NCI-H146 treated with DMSO at 0.1 percent for 48 hours (cell line): ENCODE measurements around the gene NOP53.
"Not testable (repeated sequence)": the region's sequence is repeated elsewhere in the genome, so short reads cannot be mapped to it uniquely, and the experiment has no call there.

Experiments used
- DNase-seq: peaks from one replicate; lab custom pipeline; 2025; ENCODE audit not compliant: unreplicated experiment; lab: John Stamatoyannopoulos, UW

The NOP53 gene

DNA sequence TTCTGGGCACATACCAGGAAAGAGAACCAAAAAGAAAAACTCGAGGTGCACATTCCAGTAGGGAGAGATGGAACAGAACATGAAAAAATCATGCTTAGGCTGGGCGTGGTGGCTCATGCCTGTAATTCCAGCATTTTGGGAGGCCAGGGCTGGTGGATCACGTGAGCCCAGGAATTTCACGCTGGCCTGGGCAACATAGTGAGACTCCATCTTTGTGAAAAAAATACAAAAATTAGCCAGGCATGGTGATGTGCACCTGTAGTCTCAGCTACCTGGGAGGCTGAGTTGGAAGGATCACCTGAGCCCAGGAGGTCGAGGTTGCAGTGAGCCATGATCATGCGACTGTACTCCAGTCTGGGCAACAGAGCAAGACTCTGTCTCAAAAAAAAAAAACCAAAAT is 25.9 kb downstream of the NOP53 start:
- DNase-seq, result not testable (repeated sequence)

DNA sequence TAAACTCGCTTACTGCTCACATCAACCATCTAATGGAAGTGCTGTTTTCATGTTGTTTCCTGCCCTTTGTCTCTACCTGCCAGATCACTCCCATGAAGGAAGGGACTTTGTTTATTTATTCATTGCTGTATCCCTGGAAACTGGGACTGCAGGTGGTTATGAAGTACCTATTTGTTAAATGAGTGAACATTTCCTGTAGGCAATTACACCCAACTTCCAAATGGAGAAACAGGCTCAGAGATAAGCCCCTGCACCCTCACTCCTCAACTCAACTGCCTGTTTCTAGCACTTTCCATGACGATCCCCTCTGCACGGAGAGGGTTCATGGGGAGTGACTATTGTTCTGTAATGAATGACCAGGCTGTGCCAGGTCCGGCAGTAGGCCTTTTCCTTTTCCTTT is 31.2 kb downstream of the NOP53 start:
- peak; percentile 95 for DNase-seq

DNA sequence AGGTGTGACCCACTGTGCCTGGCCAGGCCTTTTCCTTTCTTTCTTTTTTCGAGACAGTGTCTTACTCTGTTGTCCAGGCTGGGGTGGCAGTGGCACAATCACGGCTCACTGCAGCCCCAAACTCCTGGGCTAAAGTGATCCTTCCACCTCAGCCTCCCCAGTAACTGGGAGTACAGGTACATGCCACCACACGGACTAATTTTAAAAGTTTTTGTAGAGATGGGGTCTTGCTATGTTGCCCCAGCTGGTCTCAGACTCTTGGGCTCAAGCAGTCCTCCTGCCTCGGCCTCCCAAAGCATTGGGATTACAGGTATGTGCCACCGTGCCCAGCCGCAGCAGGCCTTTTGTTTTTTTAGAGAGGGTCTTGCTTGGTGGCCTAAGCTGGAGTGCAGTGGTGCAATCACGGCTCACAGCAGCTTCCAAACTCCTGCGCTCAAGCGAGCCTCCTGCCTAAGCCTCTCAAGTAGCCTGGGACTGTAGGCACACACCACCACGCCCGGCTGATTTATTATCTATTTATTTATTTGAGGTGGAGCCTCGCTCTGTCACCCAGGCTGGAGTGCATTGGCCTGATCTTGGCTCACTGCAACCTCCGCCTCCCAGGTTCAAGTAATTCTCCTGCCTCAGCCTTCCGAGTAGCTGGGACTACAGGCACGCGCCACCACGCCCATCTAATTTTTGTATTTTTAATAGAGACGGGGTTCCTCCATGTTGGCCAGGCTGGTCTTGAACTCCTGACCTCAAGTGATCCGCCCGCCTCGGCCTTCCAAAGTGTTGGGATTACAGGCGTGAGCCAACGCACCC is 32.1 kb downstream of the NOP53 start:
- not testable (repeated sequence) for DNase-seq

DNA sequence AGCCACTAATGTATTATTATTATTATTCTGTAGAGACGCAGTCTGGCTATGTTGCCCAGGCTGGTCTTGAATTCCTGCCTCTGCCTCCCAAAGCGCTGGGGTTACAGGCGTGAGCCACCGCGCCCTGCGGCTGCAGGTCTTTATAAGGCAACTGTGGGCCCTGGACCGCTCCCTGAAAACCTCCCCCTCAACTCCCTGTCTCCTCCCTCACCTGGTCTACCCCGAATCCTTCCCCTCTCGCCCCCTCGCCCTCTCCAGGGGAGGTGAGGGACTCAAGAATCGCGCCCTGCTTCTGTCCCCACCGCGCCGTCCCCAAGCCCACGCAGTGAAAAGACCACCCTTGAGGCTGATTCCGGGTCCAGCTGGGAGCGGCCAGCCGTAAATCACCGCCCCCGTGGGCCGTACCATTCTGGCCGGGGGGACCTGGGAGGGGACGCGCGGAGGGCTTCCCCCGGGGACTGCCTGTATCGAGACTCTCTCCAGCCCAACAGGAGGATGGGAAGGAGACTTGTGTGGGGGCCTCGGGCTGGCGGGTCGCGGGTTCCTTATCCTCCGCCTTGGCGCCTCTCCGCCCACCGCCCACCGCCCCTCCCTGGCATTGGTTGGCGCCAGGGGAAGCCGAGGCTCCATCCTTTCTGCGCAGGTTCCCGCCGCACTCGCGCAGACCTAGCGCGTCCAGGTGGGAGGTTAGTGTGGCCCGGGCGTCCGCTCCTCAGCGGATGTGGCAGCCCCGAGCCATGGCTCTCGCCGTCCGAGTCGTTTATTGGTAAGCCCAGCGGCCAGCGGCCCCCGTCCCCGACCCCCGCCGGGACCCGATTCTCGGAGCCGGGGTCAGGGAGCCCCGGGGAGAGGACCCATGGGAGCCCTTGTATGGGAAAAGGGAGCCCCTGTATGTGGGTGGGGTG is 33.0 kb downstream of the NOP53 start, which contains the start of gene SELENOW:
Gene SELENOW, plus strand, starts transcription at position 655 of the 905 bp plus-strand sequence. Its CDS starts 83 bp downstream, at position 738.
- DNase-seq, result peak; percentile 90

DNA sequence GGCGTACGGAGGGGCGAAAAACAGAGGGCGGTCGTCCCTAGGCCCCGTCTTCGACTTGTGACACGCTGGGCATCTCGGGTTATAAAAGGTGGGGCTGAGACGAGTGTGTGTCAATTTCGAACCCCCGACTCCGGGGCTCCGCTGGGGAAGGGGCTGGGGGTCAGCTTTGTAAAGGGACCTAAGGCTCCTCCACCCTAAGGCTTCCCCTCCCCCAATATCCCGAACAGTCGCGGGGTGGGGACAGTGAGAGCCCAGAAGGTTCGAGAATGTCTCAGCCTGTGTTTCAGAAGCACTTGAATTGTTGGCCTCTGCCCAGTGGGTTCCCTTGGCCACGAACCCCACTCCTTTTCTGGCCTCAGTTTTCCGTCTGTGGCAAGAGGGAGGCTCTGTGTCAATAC is 33.6 kb downstream of the NOP53 start:
- no peak for DNase-seq

DNA sequence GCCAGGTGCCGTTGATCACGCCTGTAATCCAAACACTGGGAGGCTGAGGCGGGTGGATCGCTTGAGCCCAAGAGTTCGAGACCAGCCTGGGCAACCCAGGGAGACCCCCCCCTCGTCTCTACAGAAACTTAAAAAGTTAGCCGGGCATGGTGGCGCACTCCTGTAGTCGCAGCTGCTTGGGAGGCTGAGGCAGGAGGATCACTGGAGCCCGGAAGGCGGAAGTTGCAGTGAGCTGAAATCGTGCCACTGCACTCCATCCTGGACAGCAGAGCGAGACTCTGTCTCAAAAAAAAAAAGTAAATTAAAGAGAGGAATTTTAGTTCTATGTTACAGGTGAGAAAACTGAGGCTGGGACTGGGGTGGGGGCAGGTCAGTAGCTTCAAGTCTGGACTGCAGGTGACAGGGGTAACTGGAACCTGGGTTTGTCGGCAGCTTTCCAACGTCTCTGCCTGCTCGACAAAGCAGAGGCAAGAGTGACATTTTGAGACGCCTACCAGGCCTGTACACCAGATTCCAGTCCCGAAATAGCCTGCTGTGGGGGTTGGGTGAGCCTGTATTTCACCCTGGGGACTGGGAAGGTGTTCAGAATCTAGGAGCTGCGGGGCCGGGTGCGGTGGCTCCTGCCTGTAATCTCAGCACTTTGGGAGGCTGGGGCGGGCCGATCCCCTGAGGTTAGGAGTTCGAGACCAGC is 34.3 kb downstream of the NOP53 start:
- no peak for DNase-seq

DNA sequence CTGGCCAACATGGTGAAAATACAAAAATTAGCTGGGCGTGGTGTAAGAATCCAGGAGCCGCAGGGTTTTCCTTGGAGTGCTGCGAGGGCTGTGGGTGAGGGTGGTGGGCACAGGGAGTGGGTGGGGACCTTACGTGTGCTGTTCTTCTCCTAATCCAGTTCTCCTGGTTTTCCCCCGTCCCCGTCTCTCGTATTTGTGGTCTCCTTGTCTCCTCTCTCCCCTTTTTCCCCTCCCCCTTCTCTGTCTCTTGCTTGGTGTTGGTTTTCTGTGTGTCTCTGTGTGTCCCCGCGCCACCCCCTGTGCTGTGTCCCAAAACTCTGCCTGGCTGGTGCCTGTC is 34.8 kb downstream of the NOP53 start:
- DNase-seq, result no peak

DNA sequence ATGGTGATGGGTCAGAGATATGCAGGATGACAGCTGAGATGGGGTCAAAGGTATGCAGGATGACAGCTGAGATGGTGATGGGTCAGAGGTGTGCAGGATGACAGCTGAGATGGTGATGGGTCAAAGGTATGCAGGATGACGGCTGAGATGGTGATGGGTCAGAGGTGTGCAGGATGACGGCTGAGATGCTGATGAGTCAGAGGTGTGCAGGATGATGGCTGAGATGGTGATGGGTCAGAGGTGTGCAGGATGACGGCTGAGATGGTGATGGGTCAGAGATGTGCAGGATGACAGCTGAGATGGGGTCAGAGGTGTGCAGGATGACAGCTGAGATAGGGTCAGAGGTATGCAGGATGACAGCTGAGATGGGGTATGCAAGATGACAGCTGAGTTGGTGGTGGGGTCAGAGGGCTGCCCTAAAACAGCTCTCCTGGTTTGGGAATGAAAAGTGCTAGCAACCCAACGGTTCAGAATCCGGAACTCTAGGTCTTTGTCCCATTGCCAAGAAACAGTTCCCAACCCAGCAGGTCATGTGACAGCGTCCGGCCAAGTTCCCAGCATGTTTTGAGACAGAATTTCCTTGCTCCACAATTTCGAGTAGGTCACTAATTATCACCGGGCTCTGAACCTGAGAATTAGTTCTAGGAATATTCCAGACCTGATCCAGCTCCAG is 36.4 kb downstream of the NOP53 start:
- no peak for DNase-seq

DNA sequence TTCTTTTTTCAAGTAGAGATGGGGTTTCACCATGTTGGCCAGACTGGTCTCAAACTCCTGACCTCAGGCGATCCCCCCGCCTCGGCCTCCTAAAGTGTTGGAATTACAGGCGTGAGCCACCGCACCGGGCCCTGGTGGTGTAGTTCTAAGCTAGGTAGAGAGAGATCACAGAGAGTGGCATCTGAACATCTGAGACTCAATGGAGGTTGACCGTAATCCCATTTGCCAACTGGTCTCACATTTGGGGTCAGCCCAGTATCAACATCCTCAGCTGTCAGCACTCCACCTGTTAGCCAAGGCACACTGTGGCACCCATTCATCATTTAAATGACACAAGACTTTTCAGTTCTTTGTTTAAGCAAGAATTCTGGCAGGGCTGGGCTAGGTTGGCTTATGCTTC is 41.2 kb downstream of the NOP53 start:
- DNase-seq, result no peak

DNA sequence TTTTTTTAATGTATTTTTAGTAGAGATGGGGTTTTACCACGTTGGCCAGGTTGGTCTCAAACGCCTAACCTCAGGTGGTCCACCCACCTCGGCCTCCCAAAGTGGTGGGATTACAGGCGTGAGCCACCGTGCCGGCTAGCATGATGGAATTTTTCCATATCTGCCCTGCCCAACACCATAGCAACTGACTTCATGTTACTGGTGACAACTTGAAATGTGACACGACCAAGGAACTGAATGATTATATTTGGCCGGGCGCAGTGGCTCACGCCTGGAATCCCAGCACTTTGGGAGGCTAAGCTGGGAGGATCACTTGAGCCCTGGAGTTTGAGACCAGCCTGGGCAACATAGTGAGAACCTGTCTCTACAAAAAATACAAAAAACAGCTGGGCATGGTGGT is 42.0 kb downstream of the NOP53 start:
- DNase-seq, result not testable (repeated sequence)

DNA sequence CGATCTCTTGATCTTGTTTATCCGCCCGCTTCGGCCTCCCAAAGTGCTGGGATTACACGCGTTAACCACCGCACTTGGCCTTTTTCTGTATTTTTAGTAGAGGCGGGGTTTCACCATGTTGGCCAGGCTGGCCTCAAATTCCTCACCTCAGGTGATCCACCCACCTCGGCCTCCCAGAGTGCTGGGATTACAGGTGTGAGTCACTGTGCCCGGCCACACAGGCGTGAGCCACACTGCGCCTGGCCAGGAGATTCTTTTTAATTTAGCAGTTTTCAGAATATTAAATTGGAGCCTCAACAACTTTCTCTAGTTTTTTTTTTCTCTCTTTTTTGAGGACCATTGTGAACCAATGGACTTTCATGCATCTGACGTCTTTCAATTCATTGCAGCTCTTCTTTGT is 44.5 kb downstream of the NOP53 start:
- DNase-seq, result not testable (repeated sequence)

DNA sequence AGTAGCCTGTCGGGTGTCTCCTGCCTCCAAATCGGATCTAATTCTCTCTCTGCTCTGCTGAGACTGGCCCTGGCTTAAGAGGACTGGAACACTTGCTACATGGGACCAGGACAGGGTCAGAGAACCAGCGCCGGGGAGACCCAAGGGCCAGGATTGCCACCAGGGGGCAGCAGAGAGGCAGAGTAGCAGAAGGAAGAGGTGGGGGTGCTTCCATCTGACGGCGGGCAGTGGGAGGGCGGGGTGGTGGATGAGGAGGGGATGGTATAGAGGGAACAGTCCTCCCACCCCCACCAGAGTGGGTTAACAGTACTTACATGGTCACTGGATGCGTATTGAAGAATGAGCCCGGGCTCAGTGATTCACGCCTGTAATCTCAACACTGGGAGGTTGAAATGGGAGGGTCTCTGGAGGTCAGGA is 45.1 kb downstream of the NOP53 start:
- peak; percentile 56 for DNase-seq

DNA sequence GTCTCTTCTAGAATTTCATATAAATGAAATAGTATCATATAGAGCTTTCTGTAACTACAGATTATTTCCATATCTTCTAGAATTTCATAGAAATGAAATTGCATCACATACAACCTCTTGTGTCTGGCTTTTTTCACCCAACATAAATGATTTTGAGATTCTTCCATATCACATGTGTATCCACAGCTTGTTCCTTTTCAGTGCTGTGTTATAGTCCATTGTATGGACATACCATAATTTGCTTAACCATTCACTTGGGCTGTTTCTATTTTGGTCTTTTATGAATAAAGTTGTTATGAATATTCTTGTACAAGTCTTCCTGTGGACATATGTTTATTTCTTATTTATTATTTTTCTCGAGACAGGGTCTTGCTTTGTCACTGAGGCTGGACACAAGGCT is 47.3 kb downstream of the NOP53 start:
- no peak for DNase-seq

DNA sequence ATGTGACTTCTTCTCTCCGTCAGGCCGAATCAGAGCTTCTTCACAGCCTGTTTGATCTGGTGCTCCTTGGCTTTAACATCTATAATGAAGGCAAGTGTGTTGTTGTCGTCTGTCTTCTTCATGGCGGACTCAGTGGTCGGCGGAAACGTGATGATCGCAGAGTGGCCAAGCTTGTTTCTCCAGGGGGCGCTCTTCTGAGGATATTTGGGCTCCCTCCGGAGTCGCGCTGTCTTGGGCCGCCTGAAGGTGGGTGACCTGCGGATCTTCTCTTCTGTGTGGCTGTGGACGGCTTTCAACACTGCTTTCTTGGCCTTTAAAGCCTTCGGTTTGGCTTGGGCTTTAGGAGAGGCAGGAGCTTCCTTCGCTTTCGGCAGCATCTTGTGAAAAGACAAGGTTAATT is 49.2 kb downstream of the NOP53 start:
- no peak for DNase-seq

DNA sequence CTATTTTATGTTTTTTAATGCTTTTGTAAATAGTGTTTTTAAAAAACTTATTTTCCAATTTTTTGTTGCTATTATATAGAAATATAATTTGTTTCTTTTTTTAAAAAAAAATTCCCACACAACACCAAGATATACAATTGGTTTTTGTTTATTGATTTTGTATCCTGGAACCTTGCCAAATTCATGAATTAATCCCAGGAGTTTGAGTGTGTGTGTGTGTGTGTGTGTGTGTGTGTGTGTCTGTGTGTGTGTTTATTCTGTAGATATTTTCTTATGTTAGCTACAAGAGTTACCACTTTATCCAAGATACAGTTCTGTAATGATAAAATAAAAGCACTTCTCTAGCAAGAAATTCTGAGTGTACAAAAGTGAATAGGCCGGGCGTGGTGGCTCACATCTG is 51.4 kb downstream of the NOP53 start:
- DNase-seq, result no peak

DNA sequence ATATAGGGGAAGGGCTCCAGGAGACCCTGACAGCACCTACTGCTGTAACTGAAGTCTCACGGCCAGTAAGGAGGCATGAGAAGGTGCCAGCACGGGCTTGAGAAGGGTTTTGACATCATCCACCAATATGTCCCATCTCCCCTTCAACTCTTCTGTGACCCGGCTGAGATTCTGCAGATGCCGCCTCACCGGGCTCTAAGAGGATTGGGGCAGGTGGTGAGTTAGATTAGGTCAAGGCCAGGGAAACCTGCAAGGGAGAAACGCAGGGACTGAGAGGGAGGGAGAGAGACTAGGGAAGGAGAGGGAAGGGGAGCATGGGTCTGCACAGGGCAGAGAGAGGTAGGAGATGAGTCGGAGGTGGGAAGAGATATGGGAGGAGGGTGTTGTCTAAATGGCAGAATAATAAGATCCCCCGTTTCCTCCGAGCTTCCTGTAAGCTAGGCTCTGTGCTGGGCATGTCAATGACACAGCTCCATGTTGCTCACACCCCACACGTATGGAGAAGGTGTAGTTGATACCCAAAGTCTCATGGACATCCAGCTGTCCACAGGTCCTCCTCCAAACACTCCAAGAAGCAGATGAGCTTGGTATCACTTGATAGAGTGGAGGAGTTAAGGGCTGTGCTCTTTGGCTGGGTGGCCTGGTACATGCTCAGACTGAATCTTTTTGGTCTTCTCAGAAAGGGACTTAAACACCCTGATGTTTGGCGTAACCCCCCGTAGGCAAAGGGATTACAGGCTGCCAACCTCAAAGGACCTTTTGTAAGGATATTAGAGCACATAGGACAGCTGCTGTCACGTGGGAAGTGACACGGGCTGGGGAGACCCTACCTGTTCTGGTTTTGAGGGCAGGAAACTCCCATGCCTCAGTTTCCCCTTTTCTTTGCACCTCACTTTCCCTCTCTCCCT is 52.9 kb downstream of the NOP53 start:
- no peak for DNase-seq

DNA sequence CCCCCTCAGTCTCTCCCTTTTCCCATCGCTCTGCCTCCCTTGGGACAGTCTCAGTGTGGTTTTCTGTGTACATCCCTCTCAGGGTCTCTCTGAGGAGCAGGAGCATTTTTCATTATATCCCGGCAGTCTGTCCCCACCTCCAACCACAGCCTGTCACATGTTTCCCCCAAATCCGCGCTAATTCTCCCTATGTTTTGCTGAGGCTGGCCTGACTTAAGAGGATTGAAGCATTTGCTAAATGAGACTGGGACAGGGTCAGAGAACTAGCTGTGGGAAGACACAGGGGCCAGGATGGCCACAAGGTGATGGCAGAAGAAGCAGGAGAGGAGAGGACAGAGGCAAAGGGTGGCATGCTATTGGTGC is 53.5 kb downstream of the NOP53 start:
- no peak for DNase-seq

DNA sequence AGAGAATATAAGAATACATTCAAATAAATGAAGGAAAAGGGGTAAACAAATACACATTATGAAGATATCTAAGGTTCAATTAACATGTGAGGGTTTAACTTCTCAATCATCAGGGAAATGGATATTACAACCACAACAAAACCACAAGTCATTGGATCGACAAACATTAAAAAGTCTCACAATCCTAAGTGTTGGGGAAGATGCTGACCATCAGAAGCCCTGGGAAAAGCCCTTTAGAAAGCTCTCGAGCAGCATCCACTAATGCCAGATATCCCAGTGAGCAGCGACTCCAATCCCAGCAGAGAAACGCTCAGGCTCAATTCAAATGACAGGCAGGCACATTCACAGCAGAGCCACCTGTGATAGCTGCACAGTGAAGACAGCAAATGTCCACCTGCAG is 55.9 kb downstream of the NOP53 start:
- no peak for DNase-seq

DNA sequence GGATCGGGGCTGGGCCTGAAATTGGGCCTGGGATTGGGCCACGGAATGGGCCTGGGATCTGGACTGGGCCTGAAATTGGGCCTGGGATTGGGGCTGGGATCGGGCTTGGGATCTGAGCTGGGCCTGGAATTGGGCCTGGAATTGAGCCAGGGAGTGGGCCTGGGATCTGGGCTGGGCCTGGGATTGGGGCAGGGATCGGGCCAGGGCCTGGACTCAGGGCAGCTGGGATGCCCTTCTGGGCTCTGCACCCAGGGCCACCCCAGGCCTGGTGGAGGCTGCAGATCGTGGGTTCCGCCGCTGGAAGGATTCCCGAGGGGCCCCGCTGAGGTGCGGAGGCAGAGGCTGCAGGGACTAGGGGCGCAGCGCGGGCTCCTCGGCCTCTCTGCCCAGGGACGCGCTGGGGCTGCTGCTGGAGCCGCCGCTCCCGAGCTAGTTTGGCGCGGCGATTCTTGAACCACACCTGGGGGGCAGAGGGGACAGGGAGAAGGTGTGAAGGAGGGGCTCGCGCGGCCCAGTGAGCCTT is 57.2 kb downstream of the NOP53 start:
- no peak for DNase-seq

DNA sequence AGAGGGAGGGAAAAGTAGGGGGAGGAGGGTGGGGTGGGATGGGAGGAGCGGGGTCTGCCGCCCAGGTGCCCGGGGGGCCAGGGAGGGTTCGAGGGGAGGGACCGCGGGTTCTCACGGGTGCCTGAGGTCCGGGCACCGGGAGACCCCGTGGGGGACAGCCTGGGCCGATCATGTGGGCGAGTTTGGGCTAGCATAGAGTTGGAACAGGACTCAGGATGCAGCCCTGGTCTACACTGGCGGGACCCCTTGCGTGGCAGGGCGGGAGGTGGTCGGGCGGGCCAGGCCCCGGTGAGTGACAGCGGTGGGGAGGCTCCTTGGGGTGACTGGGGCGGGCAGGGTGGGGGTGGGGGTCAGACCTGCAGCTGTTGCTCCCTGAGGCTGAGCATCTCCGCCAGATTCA is 57.8 kb downstream of the NOP53 start:
- DNase-seq, result not testable (repeated sequence)
